ENCODE data around the gene MFGE8.

MFGE8 gene

DNA sequence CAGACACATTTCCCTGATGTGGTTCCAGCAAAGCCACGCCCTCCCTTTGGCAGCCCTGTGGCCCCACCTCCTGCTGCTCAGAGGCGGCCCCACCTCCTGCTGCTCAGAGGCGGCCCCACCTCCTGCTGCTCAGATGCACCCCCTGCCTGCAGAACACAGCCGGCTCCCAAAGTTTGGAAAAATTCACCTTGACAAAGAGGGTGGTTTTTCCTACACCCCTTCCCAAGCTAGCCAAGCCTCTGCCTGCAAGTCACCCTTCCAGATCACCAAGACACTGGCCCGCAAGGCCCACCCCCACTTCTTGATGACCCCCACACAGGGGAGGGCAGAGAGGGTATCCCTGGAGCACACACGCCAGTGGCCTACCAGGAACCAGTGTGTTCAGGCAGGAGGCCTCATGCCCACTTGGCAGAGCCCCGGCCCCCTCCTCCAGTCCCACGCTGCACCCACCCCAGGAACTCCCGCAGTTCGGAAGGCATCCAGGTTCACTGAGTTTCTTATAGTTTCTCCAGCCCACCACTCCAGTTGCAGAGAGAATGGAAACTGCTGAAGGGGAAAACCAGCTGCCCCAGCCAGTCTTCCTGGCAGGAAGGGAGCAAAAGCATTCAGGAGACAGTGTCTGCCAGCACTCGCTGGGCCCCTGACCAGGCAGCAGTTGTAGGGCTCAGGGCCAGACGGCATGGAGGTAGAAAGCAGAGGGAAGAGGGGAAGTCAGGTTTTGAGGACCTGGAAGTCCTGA lies 15.6 kb downstream of the MFGE8 start:
- DNase-seq = peak; percentile 57

DNA sequence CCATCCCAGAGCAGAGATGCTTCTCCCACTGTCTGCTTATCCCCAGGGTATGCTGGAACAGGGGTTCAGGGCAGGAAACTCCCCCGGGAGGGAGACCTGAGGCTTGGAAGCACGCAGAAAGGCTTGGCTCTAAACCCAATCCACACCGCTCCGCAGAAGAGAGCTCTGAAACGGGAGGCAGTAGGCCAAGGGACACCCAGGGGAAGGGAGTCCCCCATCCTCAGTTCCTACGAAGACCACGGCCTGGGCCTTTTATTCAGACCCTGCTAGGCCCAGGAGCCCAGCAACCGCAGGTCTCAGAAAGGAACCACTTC lies 16.1 kb downstream of the MFGE8 start:
- DNase-seq = no peak

DNA sequence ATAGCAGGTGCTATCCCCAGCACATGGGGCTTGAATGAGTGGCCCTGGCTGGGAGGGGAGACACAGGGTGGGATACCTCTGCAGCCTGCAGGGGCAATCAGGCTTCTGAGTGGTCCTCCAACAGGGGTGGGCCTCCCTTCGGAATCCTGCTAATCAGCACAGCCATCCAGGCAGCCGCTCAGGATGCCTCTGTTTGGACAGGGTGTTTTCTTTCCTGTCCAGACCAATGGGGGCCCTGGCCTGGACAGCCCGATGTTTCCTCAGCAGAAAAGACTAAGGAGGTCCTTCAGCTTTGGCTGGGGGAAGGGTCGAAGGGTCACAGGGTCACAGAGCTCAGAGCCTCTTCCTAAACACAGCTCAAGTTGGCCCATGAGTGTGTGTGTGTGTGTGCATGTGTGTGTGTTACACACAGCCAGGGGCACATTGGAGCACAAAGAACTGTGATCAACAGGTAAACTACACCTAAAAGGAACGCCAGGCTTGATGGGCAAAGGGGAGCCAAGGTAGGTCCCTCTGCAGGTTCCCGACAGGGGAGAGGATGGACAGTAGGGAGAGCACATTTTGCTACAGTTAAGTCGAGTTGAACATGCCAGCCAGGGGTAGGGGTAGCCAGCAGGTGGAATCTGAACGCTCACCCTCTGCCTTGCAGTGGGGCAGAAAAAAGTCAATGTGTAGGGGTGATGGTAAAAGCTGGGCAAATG lies 16.7 kb downstream of the MFGE8 start:
- DNase-seq = no peak

DNA sequence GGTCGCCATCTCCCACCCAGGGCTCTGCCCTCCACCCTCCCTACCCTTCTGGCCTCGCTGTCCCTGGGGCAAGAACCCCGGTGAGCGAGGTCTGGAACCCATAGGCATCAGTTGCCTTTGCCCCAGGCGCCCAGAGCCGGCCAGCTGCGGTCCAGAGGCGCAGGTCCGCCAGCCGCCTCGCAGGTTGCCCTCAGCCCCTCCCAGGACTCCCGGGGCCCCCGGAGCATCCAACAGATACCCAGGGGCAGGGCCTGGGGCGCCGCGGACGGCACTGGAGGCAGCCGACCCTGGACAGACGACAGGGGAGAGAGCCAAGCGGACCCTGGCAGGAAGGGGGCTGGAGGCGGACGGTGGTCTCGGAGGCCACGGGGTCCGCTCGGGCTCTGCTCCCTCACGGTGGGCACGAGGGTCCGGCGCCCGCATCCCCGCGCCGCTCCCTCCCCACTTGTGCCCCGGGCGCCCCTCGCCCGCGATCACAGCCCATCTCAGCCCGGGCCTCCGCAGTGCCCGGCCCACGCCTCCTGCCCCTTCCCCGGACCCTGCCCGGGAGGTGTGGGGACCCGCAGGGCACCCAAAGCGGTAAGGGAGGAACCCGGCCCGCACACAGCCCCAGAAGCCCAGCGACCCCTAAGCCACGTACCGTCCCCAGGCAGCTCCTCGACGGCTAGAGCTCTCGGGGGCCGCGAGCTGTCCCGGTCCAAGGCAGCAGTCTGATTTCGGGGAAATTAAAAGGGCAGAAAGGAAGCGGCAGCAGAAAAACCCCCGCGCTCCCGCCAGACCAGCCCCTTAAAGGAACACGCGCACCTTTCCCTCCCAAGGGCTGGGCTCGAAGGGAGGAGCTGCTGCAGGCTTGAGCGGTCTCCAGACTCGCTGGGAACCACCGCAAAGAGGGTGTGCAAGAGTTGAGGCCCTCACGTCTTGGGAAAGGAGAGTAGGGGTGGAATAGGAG lies 18.1 kb downstream of the MFGE8 start, which contains the start of gene HAPLN3:
TSS of gene HAPLN3 (minus strand) at position 726 of the 949 bp plus-strand sequence. CDS start 8,246 bp downstream, outside the sequence.
- DNase-seq = no peak

DNA sequence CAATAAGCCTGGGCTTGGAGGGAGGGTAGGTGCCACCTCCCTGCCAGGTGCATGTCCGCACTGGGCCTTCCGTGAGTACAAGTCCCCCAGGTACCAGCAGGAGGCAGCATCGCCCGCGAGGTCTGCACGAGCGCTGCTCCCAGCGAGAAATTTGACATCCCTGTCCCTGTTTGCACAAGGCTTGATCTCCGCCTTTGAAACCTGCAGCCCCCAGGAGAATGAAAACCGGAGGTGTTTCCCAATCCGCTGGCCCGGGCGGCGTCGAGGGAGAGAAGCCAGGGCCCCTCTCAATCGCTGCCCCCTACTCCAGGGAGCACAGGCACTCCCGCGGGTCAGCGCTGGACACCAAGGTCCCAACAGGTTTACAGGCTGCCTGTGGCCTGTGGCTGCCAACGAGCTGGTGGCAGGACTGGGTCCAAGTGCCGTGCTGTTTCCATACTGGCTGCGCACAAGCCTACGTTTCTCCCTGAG lies 18.8 kb downstream of the MFGE8 start:
- no peak for DNase-seq

DNA sequence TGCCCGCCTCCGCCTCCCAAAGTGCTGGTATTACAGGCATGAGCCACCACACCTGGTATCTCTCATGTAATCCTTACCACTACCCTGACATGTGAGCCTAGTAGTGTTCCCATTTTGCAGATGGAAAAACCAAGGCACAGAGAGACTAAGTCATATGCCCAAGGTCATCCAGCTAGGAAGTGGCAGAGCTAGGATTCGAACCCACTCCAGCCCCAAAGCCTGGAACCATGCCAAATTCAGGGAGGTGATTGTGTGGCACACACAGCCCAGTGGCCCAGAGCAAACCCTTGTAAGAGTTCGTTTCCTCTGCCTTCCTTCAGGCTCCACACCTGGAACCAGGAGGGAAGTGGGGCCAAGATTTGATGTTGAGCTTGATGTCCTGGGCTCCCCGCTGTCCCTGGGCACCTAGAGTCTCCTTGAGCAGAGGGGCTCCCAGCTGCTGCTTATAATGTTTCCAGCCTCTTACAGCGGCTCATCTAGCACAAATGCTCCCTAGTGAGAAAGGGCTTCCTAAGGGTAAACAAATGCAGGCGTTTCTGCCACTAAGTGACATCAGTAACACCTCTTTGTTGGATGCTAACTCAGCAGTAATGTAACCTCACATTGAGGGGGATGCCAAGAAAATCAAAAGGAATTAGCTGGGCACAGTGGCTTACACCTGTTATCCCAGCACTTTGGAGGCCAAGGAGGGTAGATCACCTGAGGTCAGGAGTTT lies 21.5 kb downstream of the MFGE8 start:
- no peak for DNase-seq

DNA sequence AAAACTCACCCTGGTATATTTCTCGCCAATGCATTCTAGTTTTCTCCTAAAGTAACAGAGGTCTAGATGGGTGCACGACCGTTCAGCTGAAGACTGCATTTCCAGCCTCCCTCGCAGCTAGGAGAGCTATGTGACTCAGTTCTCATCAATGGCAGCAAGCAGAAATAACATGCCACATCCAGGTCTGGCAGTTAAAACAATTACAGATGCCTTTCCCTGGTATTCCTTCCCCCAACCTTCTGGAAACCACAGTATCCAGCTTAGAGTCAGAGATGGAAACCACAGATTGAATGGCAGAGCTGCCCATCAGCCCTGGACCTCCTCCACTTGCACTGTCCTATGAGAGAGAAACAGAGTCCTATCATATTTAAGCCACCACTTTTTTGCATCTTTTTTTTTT lies 22.7 kb downstream of the MFGE8 start:
- DNase-seq = no peak

DNA sequence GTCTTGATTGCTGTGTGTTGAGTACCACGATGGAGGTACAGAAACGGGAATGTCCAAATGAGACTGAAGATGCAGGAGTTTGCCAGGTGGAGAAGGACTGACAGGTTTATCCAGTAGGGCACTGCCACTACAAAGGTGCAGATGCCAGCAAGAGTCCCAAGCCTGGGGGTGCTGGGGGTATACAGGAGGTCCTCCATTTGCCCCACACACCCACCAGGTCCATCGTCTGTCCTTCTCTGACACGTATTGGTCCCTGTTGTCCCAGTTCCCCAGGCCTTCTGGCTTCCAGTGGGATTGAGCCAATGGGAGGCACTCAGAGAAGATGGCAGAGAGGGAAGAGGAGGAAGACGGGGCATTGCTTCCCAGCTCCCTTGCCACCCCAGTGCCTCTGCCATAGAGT lies 24.5 kb downstream of the MFGE8 start:
- no peak for DNase-seq

DNA sequence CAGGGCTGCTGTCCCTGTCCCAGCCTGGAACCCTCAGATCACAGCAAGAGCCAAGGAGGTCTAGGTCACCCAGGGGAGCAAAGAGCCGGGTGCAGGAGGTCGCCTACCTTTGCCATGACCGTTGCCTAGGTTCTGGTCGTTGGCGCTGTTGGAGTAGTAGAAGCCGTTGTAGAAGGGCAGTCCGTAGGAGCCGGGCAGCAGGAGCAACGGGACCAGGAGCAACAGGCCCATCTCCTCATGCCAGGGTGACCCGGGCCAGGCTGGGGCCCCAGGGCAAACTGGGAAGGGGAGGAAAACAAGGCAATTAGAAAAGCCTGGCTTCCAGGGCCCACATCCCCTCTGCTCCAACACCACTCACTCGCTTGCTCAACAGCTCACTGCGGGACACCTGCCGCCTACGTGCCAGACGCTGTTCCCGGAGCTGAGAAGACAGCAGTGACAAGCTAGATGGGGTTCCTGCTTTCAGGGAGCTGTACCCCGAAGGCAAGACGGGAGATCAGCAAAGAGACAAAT lies 26.1 kb downstream of the MFGE8 start:
- DNase-seq = no peak

DNA sequence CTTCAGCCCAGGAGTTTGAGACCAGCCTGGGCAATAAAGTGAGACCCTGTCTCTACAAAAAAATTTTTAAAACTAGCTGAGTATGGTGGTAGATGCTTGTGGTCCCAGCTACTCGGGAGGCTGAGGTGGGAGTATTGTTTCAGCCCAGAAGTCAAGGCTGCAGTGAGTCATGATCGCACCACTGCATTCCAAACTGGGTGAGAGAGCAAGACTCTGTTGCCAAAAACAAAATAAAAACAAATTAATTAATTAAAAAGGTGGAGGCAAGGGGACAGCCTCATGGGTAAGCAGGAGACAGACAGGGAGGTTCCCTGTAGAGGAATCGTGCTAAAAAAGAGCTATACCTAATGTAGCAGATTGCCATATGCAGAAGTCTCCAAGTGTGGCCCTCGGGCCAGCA lies 30.4 kb downstream of the MFGE8 start:
- DNase-seq = no peak

DNA sequence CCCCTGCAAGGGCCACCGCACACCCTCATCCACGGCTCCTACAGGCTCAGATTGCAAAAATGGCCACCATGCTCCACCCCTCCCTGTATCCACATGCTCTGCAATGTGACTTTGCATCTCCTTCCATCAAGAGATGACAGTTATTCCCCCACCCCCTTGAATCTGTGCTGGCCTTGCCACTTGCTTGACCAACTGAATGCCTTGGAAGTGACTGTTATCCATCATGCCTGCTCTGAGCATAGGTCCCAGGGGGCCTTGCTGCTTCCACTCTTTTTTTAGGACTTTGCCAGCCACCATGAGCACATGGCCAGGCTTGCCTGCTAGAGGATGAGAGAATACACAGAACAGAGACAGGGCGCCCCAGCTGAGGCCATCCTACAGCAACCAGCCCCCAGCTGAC lies 31.4 kb downstream of the MFGE8 start:
- DNase-seq = no peak

DNA sequence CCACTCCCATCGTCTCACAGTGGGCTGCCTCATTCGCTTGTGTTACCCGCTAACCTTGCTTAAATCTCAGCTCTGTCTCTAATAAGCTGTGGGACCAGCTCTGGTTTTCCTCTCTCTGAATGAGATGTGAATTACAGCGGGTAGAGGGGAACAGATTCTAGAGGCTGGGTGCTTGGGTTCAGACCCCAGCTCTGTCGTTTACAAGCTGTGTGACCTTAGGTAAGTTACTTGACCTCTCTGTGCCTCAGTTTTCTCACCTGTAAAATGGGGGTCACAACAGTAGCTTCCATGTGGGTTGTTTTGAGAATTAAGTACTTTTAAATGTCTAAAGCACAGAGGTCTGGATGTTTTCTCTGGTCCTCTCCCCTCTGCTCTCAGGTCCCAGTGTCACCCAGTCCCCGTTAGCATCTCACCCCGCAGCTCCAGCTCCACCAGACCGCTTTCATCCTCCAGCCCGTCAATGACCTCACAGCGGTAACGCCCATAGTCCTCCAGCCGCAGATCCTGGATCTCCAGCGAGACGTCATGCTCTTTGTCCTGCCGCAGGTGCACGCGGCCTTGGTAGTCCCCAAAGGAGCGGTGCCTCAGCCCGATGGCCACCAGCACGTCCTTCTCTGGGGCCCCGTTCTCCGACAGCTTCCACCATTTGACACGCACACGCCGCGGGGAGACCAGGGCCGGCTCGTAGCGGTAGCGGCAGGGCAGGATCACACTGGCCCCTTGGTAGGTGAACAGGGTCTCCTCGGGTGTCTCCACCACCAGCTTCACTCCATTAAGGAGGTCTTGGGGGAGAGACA lies 32.0 kb downstream of the MFGE8 start:
- DNase-seq = no peak

DNA sequence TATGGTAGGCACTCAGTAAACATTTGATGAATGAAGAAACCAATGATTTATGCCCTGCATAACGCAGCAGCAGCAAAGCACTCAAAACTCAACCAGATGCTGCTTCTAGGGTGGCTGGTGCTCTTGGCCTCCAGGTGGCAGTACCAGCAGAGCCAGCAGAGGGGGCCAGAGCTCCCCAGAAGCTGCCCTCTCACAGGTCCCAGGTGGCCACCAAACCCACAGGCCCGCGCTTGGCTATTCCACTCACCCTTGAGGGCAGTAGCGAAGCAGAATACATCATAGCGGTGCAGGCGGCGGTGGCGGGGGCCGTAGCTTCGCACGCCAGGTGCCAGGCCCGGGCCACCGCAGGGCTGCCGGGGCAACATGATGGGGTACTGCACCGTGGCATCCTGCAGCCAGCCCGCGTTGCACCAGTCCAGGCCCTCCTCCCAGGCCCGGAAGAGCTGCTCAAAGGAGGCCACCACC lies 34.4 kb downstream of the MFGE8 start:
- peak; percentile 37 for DNase-seq

DNA sequence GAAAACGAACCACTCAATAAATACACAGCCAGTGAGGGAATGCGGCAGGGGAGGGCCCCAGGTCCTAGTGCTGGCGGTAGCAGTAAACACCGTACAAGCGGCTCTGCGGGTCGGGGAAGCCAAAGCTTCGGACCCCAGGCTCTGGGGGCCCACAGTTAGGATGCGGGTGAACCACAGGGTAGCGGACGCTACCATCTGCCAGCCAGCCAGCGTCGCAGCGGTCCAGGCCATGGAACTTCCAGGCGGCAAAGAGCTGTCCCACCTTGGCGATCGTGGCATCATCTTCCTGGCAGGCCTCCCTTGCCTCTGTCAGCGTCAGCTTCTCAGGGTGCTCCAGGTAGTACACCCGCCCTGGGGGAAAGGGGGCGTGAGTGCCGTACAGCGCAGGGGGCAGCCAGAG lies 35.3 kb downstream of the MFGE8 start:
- no peak for DNase-seq

DNA sequence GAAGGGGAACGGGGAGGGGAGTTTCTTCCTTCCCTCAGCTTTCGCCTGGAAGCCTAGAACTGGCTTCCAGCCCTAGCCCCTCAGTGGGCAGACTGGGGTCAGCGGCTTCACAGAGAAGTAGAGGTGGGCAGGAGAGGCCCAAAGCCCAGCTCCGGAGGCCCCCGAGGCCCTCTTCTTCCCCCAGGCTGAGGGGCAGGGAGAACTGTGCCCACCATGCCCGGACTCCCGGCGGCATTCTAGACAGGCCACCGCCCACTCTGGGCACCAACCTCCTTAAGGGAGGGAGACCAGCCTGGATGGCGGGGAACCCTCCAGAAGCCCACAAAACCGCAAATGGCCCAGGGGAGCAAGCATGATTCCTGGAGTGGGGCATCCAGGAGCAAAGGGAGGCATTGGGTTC lies 35.8 kb downstream of the MFGE8 start:
- DNase-seq = no peak

DNA sequence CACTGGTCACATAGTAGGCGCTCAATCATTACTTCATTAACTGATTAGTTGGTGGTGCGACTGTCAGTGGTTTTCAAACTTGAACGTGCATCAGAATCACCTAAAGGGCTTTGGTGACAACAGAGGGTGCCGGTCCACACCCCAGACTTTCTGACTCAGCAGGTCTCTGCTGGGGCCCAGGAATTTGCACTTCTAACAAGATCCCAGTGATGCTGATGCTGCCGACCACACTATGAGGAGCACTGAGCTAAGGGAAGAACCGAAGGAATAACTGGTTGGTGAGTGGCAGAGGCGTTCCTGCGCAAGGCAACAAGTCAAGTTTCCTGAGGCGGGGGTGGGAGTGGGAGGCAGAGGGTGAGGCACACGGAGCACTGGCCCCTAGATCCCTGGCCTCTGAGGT lies 36.6 kb downstream of the MFGE8 start:
- DNase-seq = no peak

DNA sequence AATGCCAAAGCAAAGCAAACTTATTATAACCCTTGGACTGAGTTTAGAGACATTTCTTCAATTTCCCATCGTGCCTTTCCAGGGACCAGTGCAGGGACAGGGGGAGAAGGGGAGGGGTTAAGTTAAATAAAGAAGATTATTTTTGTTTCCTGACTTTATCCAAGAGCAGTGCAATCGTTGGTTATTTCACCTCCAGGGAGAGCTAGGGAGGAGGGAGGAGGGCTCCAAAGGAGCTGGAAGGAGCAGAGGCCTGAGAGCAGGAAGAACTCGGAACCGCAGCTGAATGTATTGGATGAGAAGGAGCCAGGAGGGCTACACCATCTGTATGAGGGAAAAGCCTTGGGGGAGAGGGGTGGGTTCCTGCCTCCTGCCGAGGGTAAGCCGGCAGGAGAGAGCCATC lies 38.5 kb downstream of the MFGE8 start:
- DNase-seq = no peak

DNA sequence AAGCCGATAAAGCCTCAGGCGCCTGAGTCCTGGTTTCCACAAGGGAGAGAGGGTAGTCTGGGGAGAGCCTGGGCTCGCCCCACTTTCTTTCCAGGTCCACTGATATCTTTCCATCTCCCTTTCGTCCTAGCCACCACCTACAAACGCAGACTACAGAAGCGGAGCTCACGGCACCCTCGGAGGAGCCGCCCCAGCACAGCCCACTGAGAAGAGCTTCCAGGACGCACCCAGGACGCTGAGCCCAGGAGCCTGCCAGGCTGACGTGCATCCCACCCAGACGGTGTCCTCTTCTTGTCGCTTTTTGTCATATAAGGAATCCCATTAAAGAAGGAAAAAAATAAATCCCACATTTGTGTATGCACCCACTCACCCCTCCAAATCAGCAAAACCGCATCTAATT lies 38.9 kb downstream of the MFGE8 start:
- no peak for DNase-seq

DNA sequence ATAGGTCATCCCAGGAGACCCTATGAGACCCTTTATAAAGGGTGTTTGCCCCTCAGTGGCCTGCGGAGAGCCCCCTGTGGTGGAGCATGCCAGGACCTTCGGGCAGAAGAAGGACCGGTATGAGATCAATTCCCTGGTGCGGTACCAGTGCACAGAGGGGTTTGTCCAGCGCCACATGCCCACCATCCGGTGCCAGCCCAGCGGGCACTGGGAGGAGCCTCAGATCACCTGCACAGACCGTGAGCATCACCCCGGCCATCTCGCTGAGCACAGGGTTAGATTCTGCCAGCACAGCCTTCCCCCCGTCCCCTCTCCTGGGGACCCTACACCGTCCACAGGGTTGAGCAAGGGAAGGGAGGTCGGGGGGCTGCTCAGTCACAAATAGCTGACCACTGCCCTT lies 39.4 kb downstream of the MFGE8 start:
- DNase-seq = no peak

DNA sequence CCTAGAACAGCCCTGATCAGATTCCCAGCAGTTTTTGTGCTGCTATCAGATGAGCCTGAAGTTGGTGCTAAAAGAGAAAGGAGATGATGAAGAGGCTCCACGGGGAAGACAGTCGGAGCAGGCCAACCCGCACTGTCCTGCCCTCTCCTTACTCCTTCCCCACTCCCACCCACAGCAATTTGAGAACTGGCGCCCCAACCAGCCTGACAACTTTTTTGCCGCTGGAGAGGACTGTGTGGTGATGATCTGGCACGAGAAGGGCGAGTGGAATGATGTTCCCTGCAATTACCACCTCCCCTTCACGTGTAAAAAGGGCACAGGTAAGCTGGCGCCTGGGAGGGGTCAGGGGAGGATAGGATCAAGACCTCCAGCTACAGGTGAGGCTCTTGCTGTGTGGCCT lies 40.5 kb downstream of the MFGE8 start:
- no peak for DNase-seq

DNA sequence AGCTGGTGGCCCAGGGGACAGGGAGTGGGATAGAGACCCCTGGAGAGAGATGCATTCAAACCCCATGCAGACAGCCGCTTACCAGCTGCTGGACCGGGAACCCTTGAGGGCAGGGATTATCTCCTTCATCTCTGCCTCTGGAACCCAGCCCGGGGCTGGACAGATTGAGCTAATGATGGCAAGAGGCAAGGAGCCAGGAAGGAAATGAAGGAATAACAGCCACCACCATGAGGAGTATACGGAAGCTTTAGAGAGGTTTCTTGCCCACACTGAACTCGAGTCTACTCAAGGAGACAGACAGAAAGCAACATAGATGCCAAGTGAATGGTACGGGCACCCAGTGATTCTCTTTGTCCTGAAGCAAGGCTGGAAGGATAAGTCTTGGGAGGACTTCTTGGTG lies 41.1 kb downstream of the MFGE8 start:
- DNase-seq = no peak

DNA sequence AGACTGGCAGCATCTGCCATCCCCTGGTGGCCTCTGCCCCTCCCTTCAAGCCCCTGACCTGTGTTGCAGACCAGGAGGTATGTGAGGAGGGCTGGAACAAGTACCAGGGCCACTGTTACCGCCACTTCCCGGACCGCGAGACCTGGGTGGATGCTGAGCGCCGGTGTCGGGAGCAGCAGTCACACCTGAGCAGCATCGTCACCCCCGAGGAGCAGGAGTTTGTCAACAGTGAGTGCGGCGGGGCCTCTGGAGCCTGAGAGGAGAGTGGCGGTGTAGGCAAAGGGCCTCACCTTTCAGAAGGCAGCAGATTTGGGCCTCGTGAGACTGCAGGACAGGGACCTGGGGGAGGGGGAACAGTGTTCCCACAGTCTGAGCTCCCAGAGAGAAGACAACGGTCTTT lies 41.9 kb downstream of the MFGE8 start:
- no peak for DNase-seq

Data from NCI-H510A (cell line).